ENCODE data around the gene PRKAG1.

- TF ChIP-seq CTCF (IDR thresholded peaks at IDR 0.05) (no peak), POLR2AphosphoS5 (IDR thresholded peaks at IDR 0.05) (no peak), EP300 (IDR thresholded peaks at IDR 0.05) (no peak)
Observed at GRCh38 chr12:48968467-48968866, 50.1 kb downstream of the PRKAG1 start.
